GM21717 (cell line): ENCODE data around the gene MAB21L2.

ENCODE experiments used
- ATAC-seq: cut with Tn5 transposase; IDR thresholded peaks from one replicate; pipeline ENCODE4 v1.9.1; 2021; ENCODE audit warnings: mild to moderate bottlenecking, moderate library complexity; ENCODE audit not compliant: unreplicated experiment

MAB21L2 gene

DNA sequence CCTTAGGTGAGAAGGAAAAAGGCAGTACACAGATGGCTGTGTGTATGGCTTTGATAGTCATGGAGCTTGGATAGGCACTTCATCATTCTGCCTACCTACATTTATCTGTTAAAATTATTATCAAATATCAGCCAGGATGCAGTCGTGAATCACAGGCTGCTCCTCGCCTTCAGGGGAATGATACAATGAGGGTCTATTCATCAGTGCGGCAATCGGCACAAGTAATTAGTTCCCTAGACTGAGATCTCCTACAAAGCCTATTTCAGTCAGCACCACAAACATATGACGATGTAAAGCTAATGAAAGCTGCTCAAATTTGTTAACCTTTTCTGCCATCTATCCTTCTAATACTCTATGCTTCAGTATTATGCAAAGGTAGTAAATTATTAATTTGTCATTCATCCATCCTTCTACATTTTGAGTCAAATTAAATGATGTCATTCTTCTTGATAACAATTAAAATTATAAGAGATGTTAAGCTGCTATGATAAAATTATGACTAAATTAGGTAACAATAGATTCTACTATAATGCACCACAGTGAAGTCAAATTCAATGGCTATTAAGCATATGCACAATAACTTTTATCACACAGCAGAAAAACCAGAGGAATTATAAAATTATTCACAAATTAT is 19.0 kb downstream of the MAB21L2 start:
- ATAC-seq: no peak

DNA sequence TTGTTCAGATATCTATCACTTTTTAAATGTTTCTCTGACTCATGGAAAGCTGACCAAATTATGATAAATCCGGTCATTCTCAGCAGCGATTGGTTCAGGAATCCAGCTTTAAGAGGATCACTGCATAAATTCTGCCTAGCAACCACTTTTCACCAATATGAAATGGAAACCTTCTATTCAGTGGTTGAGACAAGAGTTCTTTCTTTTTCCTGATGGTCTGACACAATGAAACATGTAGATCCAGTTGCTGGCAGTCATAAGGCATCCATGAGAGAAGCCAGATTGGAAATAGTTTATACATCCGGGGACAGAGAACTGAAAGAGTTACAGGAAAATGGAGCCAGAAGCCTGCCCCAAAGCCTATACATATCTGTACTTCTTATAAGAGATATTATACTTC is 27.2 kb downstream of the MAB21L2 start:
- ATAC-seq: no peak

DNA sequence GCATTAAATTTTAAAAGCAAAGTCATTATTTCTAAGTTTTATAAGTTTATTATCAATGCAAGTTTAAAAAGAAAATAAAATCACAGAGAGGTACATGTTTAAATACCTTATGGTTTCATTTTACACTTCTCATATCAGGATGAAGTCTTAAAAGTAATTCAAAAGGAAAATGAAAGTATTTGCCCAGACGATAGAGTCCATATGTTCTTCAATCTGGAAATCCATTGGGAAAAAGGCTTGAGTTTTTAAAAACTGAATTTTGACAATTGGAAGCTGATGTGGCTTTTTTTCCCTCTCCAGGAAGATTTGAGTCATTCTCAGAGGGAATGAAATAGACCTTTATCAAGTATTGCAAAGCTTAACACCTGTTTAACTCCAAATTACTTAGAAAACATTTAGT is 37.1 kb downstream of the MAB21L2 start:
- ATAC-seq: no peak

DNA sequence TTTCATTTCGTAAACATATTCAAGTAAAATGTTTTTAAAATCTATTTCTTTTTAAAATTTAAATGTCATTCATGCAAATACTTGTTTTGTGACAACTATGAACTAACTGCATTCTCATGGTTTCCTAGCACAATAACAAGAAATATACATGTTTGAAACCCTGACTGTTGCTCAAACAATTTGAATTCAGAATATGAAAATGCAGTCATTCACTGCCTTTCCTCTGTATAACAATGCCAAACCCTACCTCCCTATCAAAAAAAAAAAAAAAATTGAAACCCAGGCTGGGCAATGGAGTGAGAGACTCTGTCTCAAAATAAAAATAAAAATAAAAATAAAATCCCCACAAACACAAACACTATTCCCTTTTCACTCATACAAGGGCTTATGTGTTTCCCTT is 42.1 kb downstream of the MAB21L2 start:
- ATAC-seq: no peak

DNA sequence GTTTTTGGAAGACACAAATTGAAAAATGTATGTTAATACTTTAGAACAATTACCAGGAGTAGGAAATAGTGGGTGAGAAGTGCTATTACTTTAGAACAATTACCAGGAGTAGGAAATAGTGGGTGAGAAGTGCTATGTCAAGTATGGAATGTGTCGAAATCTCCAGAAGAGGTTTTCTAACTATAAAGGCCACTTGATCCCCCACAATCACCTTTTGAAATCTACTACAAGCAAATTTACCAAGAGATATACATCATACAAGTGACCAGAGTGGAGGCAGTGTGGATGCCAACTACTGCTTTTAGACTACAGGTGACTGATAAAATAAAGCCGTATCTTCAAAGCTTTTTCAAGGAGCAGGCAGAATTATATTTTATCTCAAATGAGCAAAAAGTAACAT is 43.1 kb downstream of the MAB21L2 start:
- ATAC-seq: no peak

DNA sequence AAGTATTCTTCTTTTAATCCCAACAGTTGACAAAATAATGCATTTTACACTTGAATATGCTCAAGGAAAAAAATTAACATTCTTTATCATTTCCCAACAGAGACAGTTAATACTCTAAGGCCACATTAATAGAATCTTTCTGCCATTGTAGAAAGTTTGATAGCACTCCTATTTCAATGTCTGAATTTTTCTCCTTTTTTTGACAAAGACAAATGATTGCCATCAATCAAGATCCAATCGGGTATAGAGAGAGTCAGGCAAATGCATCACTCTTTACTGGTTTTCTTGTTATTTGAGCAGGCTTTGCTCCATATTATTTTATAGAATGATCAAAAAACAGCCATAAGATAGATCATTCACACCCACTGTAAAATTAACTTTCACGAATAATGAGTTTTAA is 46.1 kb downstream of the MAB21L2 start:
- no peak for ATAC-seq

DNA sequence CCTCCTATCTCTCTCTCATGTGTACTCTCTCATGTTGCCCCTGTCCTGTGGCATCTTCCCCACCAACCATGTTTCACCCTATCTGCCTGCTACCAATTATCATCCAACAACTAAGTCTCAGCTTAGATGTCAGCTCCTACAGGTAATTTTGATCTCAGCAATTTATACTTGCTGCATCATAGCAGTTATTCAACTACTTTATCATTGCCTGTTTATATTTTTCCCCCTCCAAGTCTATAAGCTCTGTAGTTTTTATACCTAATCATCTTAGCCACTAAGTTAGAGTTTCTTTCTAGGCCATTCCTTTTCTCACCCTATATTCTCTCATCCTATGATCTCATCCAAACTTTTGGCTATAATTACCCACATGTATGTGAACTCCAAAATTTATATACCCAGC is 50.7 kb downstream of the MAB21L2 start:
- no peak for ATAC-seq
